ENCODE measurements around the gene GCSH. TPM values are rescaled to one million over a fixed set of nuclear protein-coding genes. Genes with fewer than 3 reads are reported as not detected.

GCSH gene
- total and polyA plus RNA-seq, 2 of the 13 experiments (the other 11 are each of a cell fraction or from before 2014, with no cell fraction given): 35.9 to 103 TPM

GRCh38 chr16:81035398-81035974 is 60.7 kb downstream of the GCSH start, which contains the start of gene ATMIN (continued):
- peak; percentile 91 for TF ChIP-seq ZNF574 (CRISPR knock-in tag; IDR thresholded peaks at IDR 0.05)
- TF ChIP-seq ZNF609 (CRISPR knock-in tag; IDR thresholded peaks at IDR 0.05; ENCODE audit: borderline replicate concordance): no peak
- no peak for TF ChIP-seq ZSCAN30 (CRISPR knock-in tag; IDR thresholded peaks at IDR 0.05)
- no peak for TF ChIP-seq ZNF775 (CRISPR knock-in tag; IDR thresholded peaks at IDR 0.05; ENCODE audit: borderline replicate concordance)
- no peak for TF ChIP-seq DMTF1 (CRISPR knock-in tag; IDR thresholded peaks at IDR 0.05)
- TF ChIP-seq CBFB (CRISPR knock-in tag; IDR thresholded peaks at IDR 0.05): no peak
- no peak for TF ChIP-seq DNMT1 (CRISPR knock-in tag; IDR thresholded peaks at IDR 0.05)
- TF ChIP-seq AFF4 (CRISPR knock-in tag; IDR thresholded peaks at IDR 0.05): no peak
- TF ChIP-seq ZNF558 (CRISPR knock-in tag; IDR thresholded peaks at IDR 0.05; ENCODE audit: borderline replicate concordance): no peak
- no peak for TF ChIP-seq TEAD2 (CRISPR knock-in tag; IDR thresholded peaks at IDR 0.05)
- no peak for TF ChIP-seq SAFB2 (CRISPR knock-in tag; IDR thresholded peaks at IDR 0.05; ENCODE audit: borderline replicate concordance, low read depth)
- no peak for TF ChIP-seq ZNF782 (CRISPR knock-in tag; IDR thresholded peaks at IDR 0.05; ENCODE audit: borderline replicate concordance)
